ENCODE data around the gene CAMSAP3. TPM values are rescaled to one million over a fixed set of nuclear protein-coding genes. Genes with fewer than 3 reads are reported as not detected.
A peak's percentile ranks its signal among the peaks of the same experiment; 100 is the strongest.

The CAMSAP3 gene
- total and polyA plus RNA-seq, 10 of the 15 experiments (the other 5 are each of a cell fraction or from before 2014, with no cell fraction given): 0.03 to 6.3 (median 0.72) TPM

DNA sequence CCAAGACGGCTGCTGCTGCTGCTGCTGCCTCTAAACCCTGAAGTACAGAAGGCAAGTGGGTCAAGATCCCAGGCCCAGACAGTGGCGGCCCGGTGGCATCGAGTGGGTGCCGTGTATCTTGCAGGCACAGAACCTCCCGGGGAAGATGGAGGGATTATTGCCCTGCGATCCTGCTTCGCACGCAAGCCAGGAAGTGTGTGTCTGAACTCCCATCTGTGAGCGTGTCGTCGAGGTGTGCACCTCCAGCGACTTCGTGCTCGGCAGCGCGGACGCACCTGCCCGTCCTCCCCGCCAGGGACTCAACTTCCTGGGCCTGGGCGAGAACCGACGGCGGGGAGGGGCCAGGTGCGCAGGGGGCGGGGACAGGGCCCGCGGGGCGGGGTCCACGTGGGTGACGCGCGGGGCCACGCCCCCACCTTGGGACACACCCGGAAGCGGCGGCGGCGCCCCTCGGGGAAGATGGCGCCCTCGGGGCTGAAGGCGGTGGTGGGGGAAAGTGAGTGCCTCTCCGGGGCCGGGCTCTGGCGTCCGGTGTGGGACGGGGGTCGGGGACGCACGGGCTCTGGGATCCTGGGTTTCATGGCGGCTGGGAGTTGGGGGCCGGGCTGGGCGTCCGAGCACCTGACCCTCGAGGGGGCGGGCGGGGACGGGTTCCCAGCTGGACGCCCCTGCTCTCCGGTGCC lies 41.2 kb downstream of the CAMSAP3 start, which contains the start of gene STXBP2 (continued):
- TF ChIP-seq, protein P1, sequence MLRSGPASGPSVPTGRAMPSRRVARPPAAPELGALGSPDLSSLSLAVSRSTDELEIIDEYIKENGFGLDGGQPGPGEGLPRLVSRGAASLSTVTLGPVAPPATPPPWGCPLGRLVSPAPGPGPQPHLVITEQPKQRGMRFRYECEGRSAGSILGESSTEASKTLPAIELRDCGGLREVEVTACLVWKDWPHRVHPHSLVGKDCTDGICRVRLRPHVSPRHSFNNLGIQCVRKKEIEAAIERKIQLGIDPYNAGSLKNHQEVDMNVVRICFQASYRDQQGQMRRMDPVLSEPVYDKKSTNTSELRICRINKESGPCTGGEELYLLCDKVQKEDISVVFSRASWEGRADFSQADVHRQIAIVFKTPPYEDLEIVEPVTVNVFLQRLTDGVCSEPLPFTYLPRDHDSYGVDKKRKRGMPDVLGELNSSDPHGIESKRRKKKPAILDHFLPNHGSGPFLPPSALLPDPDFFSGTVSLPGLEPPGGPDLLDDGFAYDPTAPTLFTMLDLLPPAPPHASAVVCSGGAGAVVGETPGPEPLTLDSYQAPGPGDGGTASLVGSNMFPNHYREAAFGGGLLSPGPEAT (IDR thresholded peaks at IDR 0.05; ENCODE audit: low read depth): no peak
- TF ChIP-seq, protein P2, sequence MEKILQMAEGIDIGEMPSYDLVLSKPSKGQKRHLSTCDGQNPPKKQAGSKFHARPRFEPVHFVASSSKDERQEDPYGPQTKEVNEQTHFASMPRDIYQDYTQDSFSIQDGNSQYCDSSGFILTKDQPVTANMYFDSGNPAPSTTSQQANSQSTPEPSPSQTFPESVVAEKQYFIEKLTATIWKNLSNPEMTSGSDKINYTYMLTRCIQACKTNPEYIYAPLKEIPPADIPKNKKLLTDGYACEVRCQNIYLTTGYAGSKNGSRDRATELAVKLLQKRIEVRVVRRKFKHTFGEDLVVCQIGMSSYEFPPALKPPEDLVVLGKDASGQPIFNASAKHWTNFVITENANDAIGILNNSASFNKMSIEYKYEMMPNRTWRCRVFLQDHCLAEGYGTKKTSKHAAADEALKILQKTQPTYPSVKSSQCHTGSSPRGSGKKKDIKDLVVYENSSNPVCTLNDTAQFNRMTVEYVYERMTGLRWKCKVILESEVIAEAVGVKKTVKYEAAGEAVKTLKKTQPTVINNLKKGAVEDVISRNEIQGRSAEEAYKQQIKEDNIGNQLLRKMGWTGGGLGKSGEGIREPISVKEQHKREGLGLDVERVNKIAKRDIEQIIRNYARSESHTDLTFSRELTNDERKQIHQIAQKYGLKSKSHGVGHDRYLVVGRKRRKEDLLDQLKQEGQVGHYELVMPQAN (conservative IDR thresholded peaks at IDR 0.05): no peak
- TF ChIP-seq MEF2B (IDR thresholded peaks at IDR 0.05; ENCODE audit: partially characterized antibody, poor library complexity, severe bottlenecking): no peak
- 0 out of 2 replicates have a peak, but pooled peaks have one; percentile 62 for TF ChIP-seq GATAD2B (conservative IDR thresholded peaks at IDR 0.05; ENCODE audit: low read depth)
- no peak for TF ChIP-seq BMI1 (IDR thresholded peaks at IDR 0.05; ENCODE audit: borderline replicate concordance)
- 0 out of 2 replicates have a peak, but pooled peaks have one; percentile 16 for TF ChIP-seq TCF3 (IDR thresholded peaks at IDR 0.05; ENCODE audit: borderline replicate concordance, insufficient read depth, low read depth, low read length)
- TF ChIP-seq, protein P3, sequence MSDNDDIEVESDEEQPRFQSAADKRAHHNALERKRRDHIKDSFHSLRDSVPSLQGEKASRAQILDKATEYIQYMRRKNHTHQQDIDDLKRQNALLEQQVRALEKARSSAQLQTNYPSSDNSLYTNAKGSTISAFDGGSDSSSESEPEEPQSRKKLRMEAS (IDR thresholded peaks at IDR 0.05; ENCODE audit: low read depth, low read length): peak; percentile 94
- 0 out of 2 replicates have a peak, but pooled peaks have one; percentile 39 for TF ChIP-seq CHD2 (IDR thresholded peaks at IDR 0.05; ENCODE audit: borderline replicate concordance, low read depth, low read length)
- TF ChIP-seq HDGF (IDR thresholded peaks at IDR 0.05): 0 out of 2 replicates have a peak, but pooled peaks have one; percentile 48
- peak; percentile 19 for TF ChIP-seq SP1 (IDR thresholded peaks at IDR 0.05; ENCODE audit: low read depth, low read length)
- no peak for TF ChIP-seq RAD51 (IDR thresholded peaks at IDR 0.05)
- no peak for TF ChIP-seq ASH2L (IDR thresholded peaks at IDR 0.05; ENCODE audit: borderline replicate concordance, low read depth)
- peak; percentile 88 for TF ChIP-seq CREB1 (IDR thresholded peaks at IDR 0.05; ENCODE audit: low read depth)
- TF ChIP-seq, protein P4, sequence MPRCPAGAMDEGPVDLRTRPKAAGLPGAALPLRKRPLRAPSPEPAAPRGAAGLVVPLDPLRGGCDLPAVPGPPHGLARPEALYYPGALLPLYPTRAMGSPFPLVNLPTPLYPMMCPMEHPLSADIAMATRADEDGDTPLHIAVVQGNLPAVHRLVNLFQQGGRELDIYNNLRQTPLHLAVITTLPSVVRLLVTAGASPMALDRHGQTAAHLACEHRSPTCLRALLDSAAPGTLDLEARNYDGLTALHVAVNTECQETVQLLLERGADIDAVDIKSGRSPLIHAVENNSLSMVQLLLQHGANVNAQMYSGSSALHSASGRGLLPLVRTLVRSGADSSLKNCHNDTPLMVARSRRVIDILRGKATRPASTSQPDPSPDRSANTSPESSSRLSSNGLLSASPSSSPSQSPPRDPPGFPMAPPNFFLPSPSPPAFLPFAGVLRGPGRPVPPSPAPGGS (IDR thresholded peaks at IDR 0.05; ENCODE audit: borderline replicate concordance, insufficient read depth, low read depth, low read length, poor library complexity, severe bottlenecking): no peak
- TF ChIP-seq CBFB (IDR thresholded peaks at IDR 0.05; ENCODE audit: low read depth): peak; percentile 55; the same call in 1 of the 2 replicates
- TF ChIP-seq MEF2A (IDR thresholded peaks at IDR 0.05; ENCODE audit: insufficient read depth, low read depth, low read length): no peak
- TF ChIP-seq SPI1 (IDR thresholded peaks at IDR 0.05; ENCODE audit: borderline replicate concordance, insufficient read depth, low read depth, low read length): no peak
- TF ChIP-seq POLR2AphosphoS5 (IDR thresholded peaks at IDR 0.05; ENCODE audit: low read length): peak; percentile 72; the same call in 1 of the 2 replicates
- TF ChIP-seq CEBPB (IDR thresholded peaks at IDR 0.05; ENCODE audit: borderline replicate concordance in 1 of 2, low read depth in 2 of 2, low read length in 2 of 2): no peak
- TF ChIP-seq, protein P5, sequence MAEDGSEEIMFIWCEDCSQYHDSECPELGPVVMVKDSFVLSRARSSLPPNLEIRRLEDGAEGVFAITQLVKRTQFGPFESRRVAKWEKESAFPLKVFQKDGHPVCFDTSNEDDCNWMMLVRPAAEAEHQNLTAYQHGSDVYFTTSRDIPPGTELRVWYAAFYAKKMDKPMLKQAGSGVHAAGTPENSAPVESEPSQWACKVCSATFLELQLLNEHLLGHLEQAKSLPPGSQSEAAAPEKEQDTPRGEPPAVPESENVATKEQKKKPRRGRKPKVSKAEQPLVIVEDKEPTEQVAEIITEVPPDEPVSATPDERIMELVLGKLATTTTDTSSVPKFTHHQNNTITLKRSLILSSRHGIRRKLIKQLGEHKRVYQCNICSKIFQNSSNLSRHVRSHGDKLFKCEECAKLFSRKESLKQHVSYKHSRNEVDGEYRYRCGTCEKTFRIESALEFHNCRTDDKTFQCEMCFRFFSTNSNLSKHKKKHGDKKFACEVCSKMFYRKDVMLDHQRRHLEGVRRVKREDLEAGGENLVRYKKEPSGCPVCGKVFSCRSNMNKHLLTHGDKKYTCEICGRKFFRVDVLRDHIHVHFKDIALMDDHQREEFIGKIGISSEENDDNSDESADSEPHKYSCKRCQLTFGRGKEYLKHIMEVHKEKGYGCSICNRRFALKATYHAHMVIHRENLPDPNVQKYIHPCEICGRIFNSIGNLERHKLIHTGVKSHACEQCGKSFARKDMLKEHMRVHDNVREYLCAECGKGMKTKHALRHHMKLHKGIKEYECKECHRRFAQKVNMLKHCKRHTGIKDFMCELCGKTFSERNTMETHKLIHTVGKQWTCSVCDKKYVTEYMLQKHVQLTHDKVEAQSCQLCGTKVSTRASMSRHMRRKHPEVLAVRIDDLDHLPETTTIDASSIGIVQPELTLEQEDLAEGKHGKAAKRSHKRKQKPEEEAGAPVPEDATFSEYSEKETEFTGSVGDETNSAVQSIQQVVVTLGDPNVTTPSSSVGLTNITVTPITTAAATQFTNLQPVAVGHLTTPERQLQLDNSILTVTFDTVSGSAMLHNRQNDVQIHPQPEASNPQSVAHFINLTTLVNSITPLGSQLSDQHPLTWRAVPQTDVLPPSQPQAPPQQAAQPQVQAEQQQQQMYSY (CRISPR knock-in tag; IDR thresholded peaks at IDR 0.05): no peak
